PC-3 (cell line): ENCODE results near the gene MAP7D3. TPM values are rescaled to one million over a fixed set of nuclear protein-coding genes. Genes with fewer than 3 reads are reported as not detected.

Experiments
- ATAC-seq: fragments of 200-7000 bp; cut with Tn5 transposase; 2 replicates; pipeline ENCODE4 v1.9.1; 2020; ENCODE audit warnings: mild to moderate bottlenecking, moderate library complexity
- BruUV-seq: library from RNA; stranded (reverse); fragments of 400-500 nt; replicated peaks from 2 replicates; lab custom pipeline; 2021; lab: Mats Ljungman, UMichigan
- CTCF ChIA-PET: fragments of 300-600 bp; sonication (Branson Sonifier 250); formaldehyde crosslinking; loops from one replicate; lab custom pipeline; 2022; ENCODE audit warnings: antibody characterized with exemption; lab: Charles Lee
- POLR2A ChIA-PET: fragments of 300-600 bp; sonication (Branson Sonifier 250); formaldehyde crosslinking; loops from one replicate; lab custom pipeline; 2022; ENCODE audit warnings: antibody characterized with exemption; ENCODE audit not compliant: unreplicated experiment; lab: Charles Lee
- DNase-seq: peaks from one replicate; pipeline ENCODE4 v3.0.0-alpha.2; 2015
- H2AFZ ChIP-seq: fragments of 300-600 bp; sonication (generic); 2 replicates; pipeline ENCODE4 v1.6.0; 2016; ENCODE audit warnings: antibody characterized with exemption, low read length
- H3F3A ChIP-seq: fragments of 300-600 bp; sonication (generic); one replicate; pipeline ENCODE4 v1.6.0; 2017; ENCODE audit warnings: antibody characterized with exemption, low read length, control low read depth, mild to moderate bottlenecking; ENCODE audit not compliant: unreplicated experiment
- H3K27ac ChIP-seq: fragments of 300-600 bp; sonication (generic); 2 replicates; pipeline ENCODE4 v1.5.1; 2016; ENCODE audit warnings: mild to moderate bottlenecking, low read length
- H3K27me3 ChIP-seq: fragments of 300-600 bp; sonication (generic); 2 replicates; pipeline ENCODE4 v1.6.1; 2016; ENCODE audit warnings: low read length, mixed read lengths
- H3K36me3 ChIP-seq: fragments of 300-600 bp; sonication (generic); 2 replicates; pipeline ENCODE4 v1.6.1; 2016; ENCODE audit warnings: low read depth, mixed run types, low read length, mixed read lengths
- H3K4me1 ChIP-seq: fragments of 300-600 bp; sonication (generic); 2 replicates; pipeline ENCODE4 v1.5.1; 2016; ENCODE audit warnings: low read length; ENCODE audit not compliant: insufficient read depth
- H3K4me2 ChIP-seq: fragments of 300-600 bp; sonication (generic); 2 replicates; pipeline ENCODE4 v1.6.0; 2016; ENCODE audit warnings: low read length
- H3K4me3 ChIP-seq: fragments of 300-600 bp; sonication (generic); 2 replicates; pipeline ENCODE4 v1.5.1; 2016; ENCODE audit warnings: mild to moderate bottlenecking, low read length, mixed read lengths
- H3K79me2 ChIP-seq: fragments of 300-600 bp; sonication (generic); 2 replicates; pipeline ENCODE4 v1.6.1; 2017; ENCODE audit warnings: low read length, mixed read lengths
- H3K9ac ChIP-seq: fragments of 300-600 bp; sonication (generic); 2 replicates; pipeline ENCODE4 v1.6.0; 2016; ENCODE audit warnings: mild to moderate bottlenecking, low read length
- H3K9me2 ChIP-seq: fragments of 300-600 bp; sonication (generic); replicated peaks from 2 replicates; pipeline ENCODE4 v1.6.1; 2016; ENCODE audit warnings: mixed run types, low read length, mixed read lengths
- H3K9me3 ChIP-seq: fragments of 300-600 bp; sonication (generic); 2 replicates; pipeline ENCODE4 v1.6.1; 2016; ENCODE audit warnings: low read length, mixed read lengths
- H4K20me1 ChIP-seq: fragments of 300-600 bp; sonication (generic); 2 replicates; pipeline ENCODE4 v1.6.1; 2016; ENCODE audit warnings: low read length, mixed read lengths
- CTCF ChIP-seq: fragments of 300-600 bp; sonication (generic); conservative IDR thresholded peaks from 2 replicates; pipeline ENCODE4 v1.5.1; 2017; ENCODE audit warnings: antibody characterized with exemption, low read depth, mild to moderate bottlenecking, low read length
- EZH2 ChIP-seq: fragments of 300-600 bp; sonication (generic); IDR thresholded peaks from one replicate; pipeline ENCODE4 v1.6.1; 2017; ENCODE audit warnings: antibody characterized with exemption, mild to moderate bottlenecking, low read length; ENCODE audit not compliant: unreplicated experiment
- EZH2phosphoT487 ChIP-seq: fragments of 300-600 bp; sonication (generic); IDR thresholded peaks from 2 replicates; pipeline ENCODE4 v1.6.1; 2018; ENCODE audit warnings: mild to moderate bottlenecking, antibody characterized with exemption, low read length, borderline replicate concordance
- intact Hi-C: fragments of 100-400 bp; cut with micrococcal nuclease; formaldehyde crosslinking; loops from 2 replicates; pipeline ENCODE4 v1.9.0; 2023
- total RNA-seq: library from RNA; depleted of rRNA; stranded (reverse); fragments of >200 nt; gene quantifications from 2 replicates; pipeline ENCODE4 v1.2.3, GENCODE V29; 2014

The MAP7D3 gene
- total RNA-seq, 1 experiment from 2014 or later: 0.40 TPM

DNA sequence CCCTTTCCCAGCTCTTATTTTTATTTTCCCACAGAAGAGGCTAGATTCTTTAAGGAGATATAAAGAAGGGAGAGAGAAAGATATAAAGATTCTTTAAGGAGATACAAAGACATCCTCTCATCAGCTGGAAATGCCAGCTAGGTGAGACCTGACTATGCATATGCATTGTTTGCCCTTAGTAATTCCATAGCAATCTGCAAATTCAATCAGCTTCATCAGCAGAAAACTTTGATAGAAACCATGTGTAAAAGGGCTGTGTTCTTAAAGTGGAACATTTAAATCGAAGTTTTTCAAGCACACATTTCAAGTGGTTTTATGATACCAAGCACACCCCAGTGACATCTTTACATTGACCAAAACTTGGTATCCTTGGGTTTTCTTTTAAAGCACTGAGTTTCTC is 79.8 kb downstream of the MAP7D3 start:
- Histone ChIP-seq H3K79me2 (no peaks in the 10 kb centered on the region), H3F3A (no peaks in the 10 kb centered on the region), H4K20me1 (no peaks in the 10 kb centered on the region), H3K27ac (no peak overlapping the region), H2AFZ (no peak overlapping the region), H3K9me3 (no peaks in the 10 kb centered on the region), H3K27me3 (no peaks in the 10 kb centered on the region), H3K9ac (no peak overlapping the region), H3K9me2 (no peaks in the 10 kb centered on the region), H3K36me3 (no peaks in the 10 kb centered on the region), H3K4me3 (no peak overlapping the region), H3K4me2 (no peak overlapping the region), H3K4me1 (peaks cover 27% of the 10 kb centered on the region)
- CTCF ChIA-PET: no interaction called here
- DNase-seq: no peak
- no peak for TF ChIP-seq CTCF
- TF ChIP-seq EZH2: no peak
- no peak for TF ChIP-seq EZH2phosphoT487
- intact Hi-C loops: no loop called here
- no TSS peak for BruUV-seq
- POLR2A ChIA-PET: no interaction called here
- no peak for ATAC-seq

DNA sequence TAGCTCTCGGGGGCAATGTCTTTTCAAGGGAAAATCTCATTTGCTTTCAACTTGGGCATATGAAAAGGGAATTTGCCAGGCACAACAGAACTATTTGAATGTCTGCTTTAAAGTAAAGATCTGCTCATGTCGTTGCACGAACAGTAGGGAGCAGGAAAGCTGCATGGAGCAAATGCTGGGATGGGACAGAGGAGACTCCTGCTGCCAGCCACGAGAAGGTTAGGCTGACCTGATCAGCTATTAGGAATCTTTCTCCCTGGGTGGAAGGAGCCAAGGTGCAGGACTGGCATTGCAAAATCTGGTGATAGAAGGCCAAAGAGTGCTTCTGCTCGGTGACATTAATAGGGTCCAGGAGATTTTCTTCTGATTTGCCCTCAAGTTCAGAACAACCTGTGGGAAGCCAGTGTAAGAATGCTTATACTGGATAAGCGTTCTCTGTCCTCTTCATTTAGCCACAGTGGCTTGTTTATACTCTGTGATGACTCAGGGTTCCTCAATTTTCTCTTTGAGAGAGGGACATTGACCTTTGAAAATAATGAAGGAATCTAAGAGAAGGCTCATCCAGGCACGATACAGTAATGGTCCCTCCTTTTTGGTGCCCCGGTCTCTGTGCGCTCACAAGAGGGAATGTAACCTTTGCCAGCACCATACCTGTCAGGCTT is 80.9 kb downstream of the MAP7D3 start:
- no peaks in the 10 kb centered on the region for H3K9me2 ChIP-seq
- no peak overlapping the region for H3K4me3 ChIP-seq
- intact Hi-C loops: no loop called here
- POLR2A ChIA-PET: no interaction called here
- ATAC-seq: no peak
- H2AFZ ChIP-seq: no peak overlapping the region
- H3F3A ChIP-seq: no peaks in the 10 kb centered on the region
- no peaks in the 10 kb centered on the region for H4K20me1 ChIP-seq
- no peak for TF ChIP-seq EZH2phosphoT487
- no peak for TF ChIP-seq CTCF
- TF ChIP-seq EZH2: no peak
- TSS peak; percentile 18 for BruUV-seq
- H3K27me3 ChIP-seq: no peaks in the 10 kb centered on the region
- H3K36me3 ChIP-seq: no peaks in the 10 kb centered on the region
- H3K9me3 ChIP-seq: no peaks in the 10 kb centered on the region
- CTCF ChIA-PET: interaction anchor here (0.6 kb wide), 1 partner anchor 102 kb away, joined by 3 read pairs; no protein-coding TSS in a partner anchor
- 0 out of 2 replicates have a peak, but pooled peaks cover 4% of the 10 kb centered on the region for H3K79me2 ChIP-seq
- no peak overlapping the region for H3K9ac ChIP-seq
- peaks cover 28% of the 10 kb centered on the region for H3K4me1 ChIP-seq
- no peak overlapping the region for H3K27ac ChIP-seq
- H3K4me2 ChIP-seq: no peak overlapping the region
- DNase-seq: no peak
